Measurements from ENCODE around the gene SEMA6A. TPM values are rescaled to one million over a fixed set of nuclear protein-coding genes. Genes with fewer than 3 reads are reported as not detected.

The SEMA6A gene
- total RNA-seq, 1 donor from 2014 or later = 0.23 TPM

- Mint-ChIP-seq H3K27me3 (ENCODE audit: insufficient read depth) (peaks cover 3% of the 10 kb centered on the region), H3K4me1 (ENCODE audit: low read depth) (peaks cover under 1% of the 10 kb centered on the region), H3K36me3 (ENCODE audit: low read depth) (no peaks in the 10 kb centered on the region), H3K4me3 (no peak overlapping the region), H3K27ac (no peak overlapping the region), H3K9me3 (no peaks in the 10 kb centered on the region)
- DNase-seq (ENCODE audit: low spot score) = no peak
- intact Hi-C loops (cut with micrococcal nuclease) = no loop called here
Measured at GRCh38 chr5:116448870-116449427, 125.7 kb downstream of the SEMA6A start.

GRCh38 chr5:116448450-116448849 is 126.2 kb downstream of the SEMA6A start:
- H3K4me1 Mint-ChIP-seq (ENCODE audit: low read depth) = no peaks in the 10 kb centered on the region
- no peak for DNase-seq (ENCODE audit: low spot score)
- H3K36me3 Mint-ChIP-seq (ENCODE audit: low read depth) = no peaks in the 10 kb centered on the region
- H3K27ac Mint-ChIP-seq = no peak overlapping the region
- no peak overlapping the region for H3K4me3 Mint-ChIP-seq
- peaks cover 3% of the 10 kb centered on the region for H3K27me3 Mint-ChIP-seq (ENCODE audit: insufficient read depth)
- intact Hi-C loops (cut with micrococcal nuclease) = no loop called here
- no peaks in the 10 kb centered on the region for H3K9me3 Mint-ChIP-seq

GRCh38 chr5:116446356-116447005 is 128.1 kb downstream of the SEMA6A start:
- intact Hi-C loops (cut with micrococcal nuclease) = no loop called here
- Mint-ChIP-seq H3K4me3 (no peak overlapping the region), H3K4me1 (ENCODE audit: low read depth) (no peaks in the 10 kb centered on the region), H3K27me3 (ENCODE audit: insufficient read depth) (no peaks in the 10 kb centered on the region), H3K36me3 (ENCODE audit: low read depth) (no peaks in the 10 kb centered on the region), H3K9me3 (no peaks in the 10 kb centered on the region), H3K27ac (no peak overlapping the region)
- DNase-seq (ENCODE audit: low spot score) = no peak

GRCh38 chr5:116445311-116445710 is 129.3 kb downstream of the SEMA6A start:
- Mint-ChIP-seq H3K27me3 (ENCODE audit: insufficient read depth) (no peaks in the 10 kb centered on the region), H3K36me3 (ENCODE audit: low read depth) (no peaks in the 10 kb centered on the region), H3K4me1 (ENCODE audit: low read depth) (no peaks in the 10 kb centered on the region), H3K4me3 (no peak overlapping the region), H3K27ac (no peak overlapping the region), H3K9me3 (no peaks in the 10 kb centered on the region)
- intact Hi-C loops (cut with micrococcal nuclease) = no loop called here
- no peak for DNase-seq (ENCODE audit: low spot score)

- H3K4me1 Mint-ChIP-seq (ENCODE audit: low read depth) = no peaks in the 10 kb centered on the region
- H3K36me3 Mint-ChIP-seq (ENCODE audit: low read depth) = no peaks in the 10 kb centered on the region
- H3K9me3 Mint-ChIP-seq = no peaks in the 10 kb centered on the region
- H3K27ac Mint-ChIP-seq = no peak overlapping the region
- intact Hi-C loops (cut with micrococcal nuclease) = no loop called here
- no peak for DNase-seq (ENCODE audit: low spot score)
- H3K27me3 Mint-ChIP-seq (ENCODE audit: insufficient read depth) = no peaks in the 10 kb centered on the region
- H3K4me3 Mint-ChIP-seq = no peak overlapping the region
Measured at GRCh38 chr5:116444373-116445295, 130.0 kb downstream of the SEMA6A start.

- no peaks in the 10 kb centered on the region for H3K4me1 Mint-ChIP-seq (ENCODE audit: low read depth)
- intact Hi-C loops (cut with micrococcal nuclease) = no loop called here
- H3K9me3 Mint-ChIP-seq = no peaks in the 10 kb centered on the region
Measured at GRCh38 chr5:116442931-116443551, 131.6 kb downstream of the SEMA6A start.

GRCh38 chr5:116442095-116442534 is 132.5 kb downstream of the SEMA6A start:
- H3K27me3 Mint-ChIP-seq (ENCODE audit: insufficient read depth) = no peaks in the 10 kb centered on the region
- no peaks in the 10 kb centered on the region for H3K9me3 Mint-ChIP-seq
- no peak overlapping the region for H3K4me3 Mint-ChIP-seq
- H3K27ac Mint-ChIP-seq = no peak overlapping the region
- no peaks in the 10 kb centered on the region for H3K36me3 Mint-ChIP-seq (ENCODE audit: low read depth)
- no peaks in the 10 kb centered on the region for H3K4me1 Mint-ChIP-seq (ENCODE audit: low read depth)
- DNase-seq (ENCODE audit: low spot score) = no peak
- intact Hi-C loops (cut with micrococcal nuclease) = no loop called here

More at GRCh38 chr5:116442931-116443551, 131.6 kb downstream of the SEMA6A start:
- no peaks in the 10 kb centered on the region for H3K36me3 Mint-ChIP-seq (ENCODE audit: low read depth)
- no peak overlapping the region for H3K4me3 Mint-ChIP-seq
- H3K27me3 Mint-ChIP-seq (ENCODE audit: insufficient read depth) = no peaks in the 10 kb centered on the region
- no peak for DNase-seq (ENCODE audit: low spot score)
- H3K27ac Mint-ChIP-seq = no peak overlapping the region

GRCh38 chr5:116441223-116441622 is 133.4 kb downstream of the SEMA6A start:
- Mint-ChIP-seq H3K27me3 (ENCODE audit: insufficient read depth) (no peaks in the 10 kb centered on the region), H3K4me1 (ENCODE audit: low read depth) (no peaks in the 10 kb centered on the region), H3K27ac (no peak overlapping the region), H3K9me3 (no peaks in the 10 kb centered on the region), H3K36me3 (ENCODE audit: low read depth) (no peaks in the 10 kb centered on the region), H3K4me3 (no peak overlapping the region)
- DNase-seq (ENCODE audit: low spot score) = no peak
- intact Hi-C loops (cut with micrococcal nuclease) = no loop called here

GRCh38 chr5:116440457-116441001 is 134.1 kb downstream of the SEMA6A start:
- no peak for DNase-seq (ENCODE audit: low spot score)
- Mint-ChIP-seq H3K27ac (no peak overlapping the region), H3K4me1 (ENCODE audit: low read depth) (no peaks in the 10 kb centered on the region), H3K4me3 (no peak overlapping the region), H3K36me3 (ENCODE audit: low read depth) (no peaks in the 10 kb centered on the region), H3K27me3 (ENCODE audit: insufficient read depth) (no peaks in the 10 kb centered on the region), H3K9me3 (no peaks in the 10 kb centered on the region)
- intact Hi-C loops (cut with micrococcal nuclease) = no loop called here

GRCh38 chr5:116439905-116440304 is 134.7 kb downstream of the SEMA6A start:
- intact Hi-C loops (cut with micrococcal nuclease) = no loop called here
- Mint-ChIP-seq H3K36me3 (ENCODE audit: low read depth) (no peaks in the 10 kb centered on the region), H3K9me3 (no peaks in the 10 kb centered on the region), H3K27me3 (ENCODE audit: insufficient read depth) (no peaks in the 10 kb centered on the region), H3K27ac (no peak overlapping the region), H3K4me1 (ENCODE audit: low read depth) (no peaks in the 10 kb centered on the region), H3K4me3 (no peak overlapping the region)
- DNase-seq (ENCODE audit: low spot score) = no peak

- Mint-ChIP-seq H3K4me1 (ENCODE audit: low read depth) (no peaks in the 10 kb centered on the region), H3K36me3 (ENCODE audit: low read depth) (no peaks in the 10 kb centered on the region), H3K9me3 (no peaks in the 10 kb centered on the region), H3K27ac (no peak overlapping the region), H3K4me3 (no peak overlapping the region), H3K27me3 (ENCODE audit: insufficient read depth) (no peaks in the 10 kb centered on the region)
- DNase-seq (ENCODE audit: low spot score) = no peak
- intact Hi-C loops (cut with micrococcal nuclease) = no loop called here
Measured at GRCh38 chr5:116438979-116439554, 135.6 kb downstream of the SEMA6A start.

GRCh38 chr5:116437922-116438578 is 136.6 kb downstream of the SEMA6A start:
- no peaks in the 10 kb centered on the region for H3K27me3 Mint-ChIP-seq (ENCODE audit: insufficient read depth)
- DNase-seq (ENCODE audit: low spot score) = no peak
- intact Hi-C loops (cut with micrococcal nuclease) = no loop called here
- H3K4me1 Mint-ChIP-seq (ENCODE audit: low read depth) = no peaks in the 10 kb centered on the region
- no peaks in the 10 kb centered on the region for H3K9me3 Mint-ChIP-seq
- no peaks in the 10 kb centered on the region for H3K36me3 Mint-ChIP-seq (ENCODE audit: low read depth)
- no peak overlapping the region for H3K27ac Mint-ChIP-seq
- H3K4me3 Mint-ChIP-seq = no peak overlapping the region
